GM23338 (cell line): Measurements from ENCODE around the gene GPC5.

Source experiments
- CREB1 ChIP-seq: fragments of 250-450 bp; sonication (Bioruptor Pico); IDR thresholded peaks from 2 replicates; pipeline ENCODE4 v1.5.0; 2020; ENCODE audit warnings: low read depth, mild to moderate bottlenecking, moderate library complexity
- CTCF ChIP-seq, 2 experiments: fragments of 200-600 bp in 1 of 2; sonication (generic) in 1 of 2; conservative IDR thresholded peaks; 2 replicates each; pipeline versions ENCODE4 v1.5.1 to v1.6.1; 2016 to 2017; ENCODE audit warnings: antibody characterized with exemption in 2 of 2, low read depth in 2 of 2, mild to moderate bottlenecking in 2 of 2, moderate library complexity in 1 of 2
- EZH2 ChIP-seq: fragments of 200-600 bp; sonication (generic); IDR thresholded peaks from one replicate; pipeline ENCODE4 v1.8.0; 2017; ENCODE audit warnings: antibody characterized with exemption, mild to moderate bottlenecking, low read depth; ENCODE audit not compliant: unreplicated experiment
- JUNB ChIP-seq: IDR thresholded peaks from one replicate; pipeline ENCODE4 v1.6.1; 2016; ENCODE audit warnings: antibody characterized with exemption; ENCODE audit not compliant: unreplicated experiment
- POLR2AphosphoS5 ChIP-seq: IDR thresholded peaks from 2 replicates; pipeline ENCODE4 v1.6.1; 2016; ENCODE audit warnings: antibody characterized with exemption, low read depth
- REST ChIP-seq: IDR thresholded peaks from one replicate; pipeline ENCODE4 v1.6.1; 2018; ENCODE audit warnings: antibody characterized with exemption; ENCODE audit not compliant: unreplicated experiment
- STAT1 ChIP-seq: IDR thresholded peaks from one replicate; pipeline ENCODE4 v1.6.1; 2016; ENCODE audit warnings: antibody characterized with exemption; ENCODE audit not compliant: unreplicated experiment
- TF ChIP-seq, protein P1 (sequence below): IDR thresholded peaks from 2 replicates; pipeline ENCODE4 v1.6.1; 2016; ENCODE audit warnings: antibody characterized with exemption

GRCh38 chr13:91845612-91846011 is 447.2 kb downstream of the GPC5 start:
- no peak for TF ChIP-seq CTCF (conservative IDR thresholded peaks at IDR 0.05; ENCODE audit: low read depth in 2 of 2)
- TF ChIP-seq, protein P1, sequence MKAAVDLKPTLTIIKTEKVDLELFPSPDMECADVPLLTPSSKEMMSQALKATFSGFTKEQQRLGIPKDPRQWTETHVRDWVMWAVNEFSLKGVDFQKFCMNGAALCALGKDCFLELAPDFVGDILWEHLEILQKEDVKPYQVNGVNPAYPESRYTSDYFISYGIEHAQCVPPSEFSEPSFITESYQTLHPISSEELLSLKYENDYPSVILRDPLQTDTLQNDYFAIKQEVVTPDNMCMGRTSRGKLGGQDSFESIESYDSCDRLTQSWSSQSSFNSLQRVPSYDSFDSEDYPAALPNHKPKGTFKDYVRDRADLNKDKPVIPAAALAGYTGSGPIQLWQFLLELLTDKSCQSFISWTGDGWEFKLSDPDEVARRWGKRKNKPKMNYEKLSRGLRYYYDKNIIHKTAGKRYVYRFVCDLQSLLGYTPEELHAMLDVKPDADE, result no peak
- TF ChIP-seq STAT1, result no peak
- TF ChIP-seq EZH2, result no peak
- TF ChIP-seq REST, result no peak
- no peak for TF ChIP-seq POLR2AphosphoS5
- TF ChIP-seq CREB1, result no peak
- no peak for TF ChIP-seq JUNB
